ENCODE data around the gene RACK1.
"Not testable (repeated sequence)": the region's sequence is repeated elsewhere in the genome, so short reads cannot be mapped to it uniquely, and the experiment has no call there.

RACK1 gene

DNA sequence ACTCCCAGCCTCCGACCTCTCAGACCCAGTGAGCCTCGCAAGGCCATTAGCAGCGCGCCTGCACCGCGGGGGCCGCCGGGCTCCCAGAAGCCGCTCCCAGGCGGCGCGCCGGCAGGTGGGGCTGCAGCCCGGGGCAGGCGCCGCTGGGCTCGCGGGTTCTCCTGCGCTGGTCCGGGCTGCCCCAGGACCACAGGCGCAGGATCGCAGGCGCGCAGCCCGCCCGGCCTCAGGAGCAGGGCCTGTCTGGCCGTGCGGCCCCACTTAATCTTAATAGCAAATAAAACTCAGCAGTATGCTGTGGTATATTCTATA, 29.7 kb upstream of the RACK1 start:
- not testable (repeated sequence) for H3K36me3 ChIP-seq (ENCODE audit: insufficient read depth, low read length); H3K4me1 ChIP-seq (ENCODE audit: insufficient read depth, low read length); H3K9ac ChIP-seq (ENCODE audit: low read depth, low read length); H3K27ac ChIP-seq (ENCODE audit: low read depth, low read length); H3K9me3 ChIP-seq (ENCODE audit: insufficient read depth, low read depth, low read length); H3K27me3 ChIP-seq (ENCODE audit: insufficient read depth, low read length)
- peak overlapping the region; percentile 46 for H3K4me3 ChIP-seq (ENCODE audit: low read length)
- 88% methylated on average over 27 of the region's 28 CpGs for WGBS

GRCh38 chr5:181271081-181271480, 27.4 kb upstream of the RACK1 start:
- Histone ChIP-seq H3K4me1 (ENCODE audit: insufficient read depth, low read length) (peaks cover 13% of the 10 kb centered on the region), H3K36me3 (ENCODE audit: insufficient read depth, low read length) (no peaks in the 10 kb centered on the region), H3K27me3 (ENCODE audit: insufficient read depth, low read length) (no peaks in the 10 kb centered on the region), H3K9me3 (ENCODE audit: insufficient read depth, low read depth, low read length) (no peaks in the 10 kb centered on the region), H3K4me3 (ENCODE audit: low read length) (no peak overlapping the region), H3K27ac (ENCODE audit: low read depth, low read length) (no peak overlapping the region), H3K9ac (ENCODE audit: low read depth, low read length) (no peak overlapping the region)
- WGBS, result 82% methylated on average over 3 of the region's 3 CpGs

GRCh38 chr5:181267907-181268306, 24.2 kb upstream of the RACK1 start:
- Histone ChIP-seq H3K4me1 (ENCODE audit: insufficient read depth, low read length) (peaks cover 13% of the 10 kb centered on the region), H3K9ac (ENCODE audit: low read depth, low read length) (0 out of 2 replicates have a peak overlapping the region, but pooled peaks have one; percentile 44), H3K27ac (ENCODE audit: low read depth, low read length) (peak overlapping the region; percentile 58; the same call in 1 of the 2 replicates)
- H3K36me3 ChIP-seq (ENCODE audit: insufficient read depth, low read length); H3K27me3 ChIP-seq (ENCODE audit: insufficient read depth, low read length); H3K9me3 ChIP-seq (ENCODE audit: insufficient read depth, low read depth, low read length); H3K4me3 ChIP-seq (ENCODE audit: low read length): not testable (repeated sequence)
- 89% methylated on average over 11 of the region's 12 CpGs for WGBS

DNA sequence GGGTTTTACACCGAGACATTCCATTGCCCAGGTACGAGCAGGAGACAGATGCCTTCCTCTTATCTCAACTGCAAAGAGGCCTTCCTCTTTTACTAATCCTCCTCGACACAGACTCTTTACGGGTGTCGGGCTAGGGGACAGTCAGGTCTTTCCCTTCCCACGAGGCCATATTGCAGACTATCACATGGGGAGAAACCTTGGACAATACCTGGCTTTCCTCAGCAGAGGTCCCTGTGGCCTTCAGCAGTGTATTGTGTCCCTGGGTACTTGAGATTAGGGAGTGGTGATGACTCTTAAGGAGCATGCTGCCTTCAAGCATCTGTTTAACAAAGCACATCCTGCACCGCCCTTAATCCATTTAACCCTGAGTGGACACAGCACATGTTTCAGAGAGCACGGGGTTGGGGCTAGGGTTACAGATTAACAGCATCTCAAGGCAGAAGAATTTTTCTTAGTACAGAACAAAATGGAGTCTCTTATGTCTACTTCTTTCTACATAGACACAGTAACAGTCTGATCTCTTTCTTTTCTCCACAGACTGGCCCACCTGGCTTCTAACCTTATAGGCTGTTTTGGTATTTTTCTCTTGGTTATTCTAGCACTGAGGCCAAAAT, 23.7 kb upstream of the RACK1 start:
- 38% methylated on average over 8 of the region's 8 CpGs for WGBS
- not testable (repeated sequence) for H3K27me3 ChIP-seq (ENCODE audit: insufficient read depth, low read length)

DNA sequence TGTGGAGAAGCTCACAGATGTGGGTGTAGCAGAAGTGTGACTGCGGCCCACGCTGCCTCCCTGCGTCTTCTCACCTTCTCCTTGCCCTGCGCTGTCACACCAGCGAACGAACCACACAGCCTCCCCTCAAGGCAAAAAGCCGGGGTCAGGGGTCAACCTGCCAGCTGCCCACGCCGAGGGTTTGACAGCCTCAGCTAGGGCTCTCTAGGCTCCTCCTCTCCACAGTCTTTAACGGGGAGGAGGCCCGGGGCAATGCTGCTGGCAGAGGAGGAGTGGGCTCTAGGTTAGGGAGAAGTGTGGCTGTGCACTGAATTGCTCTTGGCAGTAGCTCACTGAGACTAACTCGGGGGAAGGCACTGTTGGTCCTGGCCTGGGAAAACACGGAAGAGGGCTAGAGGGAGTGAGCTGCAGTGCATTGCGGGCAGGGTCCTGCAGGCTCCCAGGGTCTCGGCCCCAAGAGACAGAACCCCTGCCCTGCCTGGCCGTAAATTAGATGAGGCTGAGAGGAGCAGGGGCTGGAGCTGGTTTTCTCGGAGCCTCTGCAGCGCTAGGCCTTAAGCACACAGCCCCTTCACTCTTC, 21.5 kb upstream of the RACK1 start:
- no peak overlapping the region for H3K4me3 ChIP-seq (ENCODE audit: low read length)
- WGBS, result 77% methylated on average over 18 of the region's 18 CpGs
- peaks cover 8% of the 10 kb centered on the region for H3K36me3 ChIP-seq (ENCODE audit: insufficient read depth, low read length)
- H3K4me1 ChIP-seq (ENCODE audit: insufficient read depth, low read length), result peaks cover 13% of the 10 kb centered on the region
- no peak overlapping the region for H3K27ac ChIP-seq (ENCODE audit: low read depth, low read length)
- no peak overlapping the region for H3K9ac ChIP-seq (ENCODE audit: low read depth, low read length)
- no peaks in the 10 kb centered on the region for H3K27me3 ChIP-seq (ENCODE audit: insufficient read depth, low read length)
- H3K9me3 ChIP-seq (ENCODE audit: insufficient read depth, low read depth, low read length), result no peaks in the 10 kb centered on the region

More for the DNA sequence above, 23.7 kb upstream of the RACK1 start:
- Histone ChIP-seq H3K4me1 (ENCODE audit: insufficient read depth, low read length) (peaks cover 13% of the 10 kb centered on the region), H3K9ac (ENCODE audit: low read depth, low read length) (0 out of 2 replicates have a peak overlapping the region, but pooled peaks have one; percentile 44), H3K27ac (ENCODE audit: low read depth, low read length) (peak overlapping the region; percentile 58; the same call in 1 of the 2 replicates)
- H3K4me3 ChIP-seq (ENCODE audit: low read length); H3K9me3 ChIP-seq (ENCODE audit: insufficient read depth, low read depth, low read length); H3K36me3 ChIP-seq (ENCODE audit: insufficient read depth, low read length): not testable (repeated sequence)

GRCh38 chr5:181263633-181264032, 19.9 kb upstream of the RACK1 start:
- 94% methylated on average over 5 of the region's 5 CpGs for WGBS
- Histone ChIP-seq H3K27me3 (ENCODE audit: insufficient read depth, low read length) (no peaks in the 10 kb centered on the region), H3K9me3 (ENCODE audit: insufficient read depth, low read depth, low read length) (no peaks in the 10 kb centered on the region), H3K27ac (ENCODE audit: low read depth, low read length) (no peak overlapping the region), H3K9ac (ENCODE audit: low read depth, low read length) (no peak overlapping the region), H3K36me3 (ENCODE audit: insufficient read depth, low read length) (peaks cover 8% of the 10 kb centered on the region), H3K4me1 (ENCODE audit: insufficient read depth, low read length) (peaks cover 23% of the 10 kb centered on the region), H3K4me3 (ENCODE audit: low read length) (no peak overlapping the region)

DNA sequence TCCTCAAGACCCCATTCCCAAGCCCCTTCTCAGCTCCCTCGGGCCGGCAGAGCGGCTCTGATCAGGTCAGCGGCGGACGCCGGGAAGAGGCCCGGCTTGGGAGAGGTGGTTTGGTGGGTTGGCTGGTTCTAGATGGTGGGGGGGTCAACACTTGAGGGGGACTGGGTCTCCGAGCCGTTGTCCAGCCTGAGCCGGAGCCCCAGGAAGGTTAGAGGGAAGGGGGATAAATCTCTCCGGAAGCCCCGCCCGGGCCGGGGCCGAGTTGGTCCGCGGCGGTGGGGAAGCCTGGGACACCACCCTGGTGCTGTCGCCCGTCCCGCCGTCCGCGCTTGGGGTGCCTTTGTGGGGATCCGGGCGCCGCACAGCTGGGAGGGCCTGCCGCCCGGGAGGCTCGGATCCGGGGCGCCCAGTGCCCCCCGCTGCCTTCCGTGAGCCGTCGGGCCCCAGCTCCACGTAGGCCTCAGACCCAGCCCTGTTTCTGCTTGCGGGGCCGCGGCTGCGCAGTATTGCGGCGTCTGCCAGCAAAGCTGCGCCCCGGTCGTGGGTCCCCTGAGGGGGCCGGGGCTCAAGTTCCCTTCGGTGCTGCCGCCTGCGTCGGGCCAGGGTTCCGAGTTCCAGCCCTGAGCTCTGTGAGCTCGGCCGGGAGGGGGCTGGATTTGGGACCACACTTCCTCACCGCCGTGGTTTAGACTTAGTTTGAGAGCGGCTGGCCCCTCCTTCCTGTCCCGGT, 17.8 kb upstream of the RACK1 start:
- peak overlapping the region; percentile 86 for H3K9ac ChIP-seq (ENCODE audit: low read depth, low read length)
- H3K27me3 ChIP-seq (ENCODE audit: insufficient read depth, low read length), result no peaks in the 10 kb centered on the region
- H3K4me3 ChIP-seq (ENCODE audit: low read length), result peak overlapping the region; percentile 97
- peak overlapping the region; percentile 92 for H3K27ac ChIP-seq (ENCODE audit: low read depth, low read length)
- under 1% methylated on average over 59 of the region's 59 CpGs for WGBS
- no peaks in the 10 kb centered on the region for H3K9me3 ChIP-seq (ENCODE audit: insufficient read depth, low read depth, low read length)
- peaks cover 10% of the 10 kb centered on the region for H3K4me1 ChIP-seq (ENCODE audit: insufficient read depth, low read length)
- peaks cover 18% of the 10 kb centered on the region for H3K36me3 ChIP-seq (ENCODE audit: insufficient read depth, low read length)

DNA sequence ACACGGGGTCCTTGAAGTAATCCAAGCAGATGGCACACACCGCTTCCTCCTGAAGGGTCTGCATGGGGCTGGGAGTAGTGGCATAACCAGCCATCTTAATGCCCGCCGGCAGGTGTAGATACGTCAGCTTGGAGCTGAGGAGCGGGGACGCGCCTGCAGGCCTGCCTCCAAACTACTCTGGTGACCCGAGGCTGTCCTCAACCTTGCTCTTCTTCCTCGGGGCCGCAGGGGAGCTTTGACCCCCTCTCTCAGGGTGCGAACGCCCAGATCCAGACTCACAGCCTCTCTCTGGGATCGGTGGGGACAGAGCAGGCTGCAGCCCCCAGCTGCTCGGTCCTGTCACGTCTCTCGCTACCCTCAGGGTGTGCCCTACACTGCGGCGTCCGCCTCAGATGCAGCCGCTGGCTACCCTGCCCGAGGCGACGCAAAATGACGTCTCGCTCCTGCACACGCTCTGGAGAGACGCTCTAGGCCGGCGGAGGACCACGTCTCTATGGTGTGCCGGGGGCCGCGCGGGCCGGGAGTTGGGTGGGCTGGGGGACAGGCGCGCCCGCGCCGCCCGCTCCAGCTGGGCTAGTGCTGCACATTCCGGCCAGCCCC, 17.1 kb upstream of the RACK1 start, which contains the start of gene TRIM52:
Gene TRIM52, minus strand, starts transcription at position 424 of the 600 bp plus-strand sequence. Its CDS starts 330 bp downstream, at position 94.
- Histone ChIP-seq H3K4me1 (ENCODE audit: insufficient read depth, low read length) (peaks cover 10% of the 10 kb centered on the region), H3K27ac (ENCODE audit: low read depth, low read length) (peak within 1 kb of the TSS; percentile 92), H3K27me3 (ENCODE audit: insufficient read depth, low read length) (no peaks in the 10 kb centered on the region), H3K9me3 (ENCODE audit: insufficient read depth, low read depth, low read length) (no peaks in the 10 kb centered on the region), H3K4me3 (ENCODE audit: low read length) (peak within 1 kb of the TSS; percentile 97), H3K36me3 (ENCODE audit: insufficient read depth, low read length) (peaks cover 22% of the 10 kb centered on the region), H3K9ac (ENCODE audit: low read depth, low read length) (peak within 1 kb of the TSS; percentile 86)
- under 1% methylated on average over 43 of the region's 43 CpGs for WGBS

GRCh38 chr5:181259974-181260719, 16.4 kb upstream of the RACK1 start:
- Histone ChIP-seq H3K27ac (ENCODE audit: low read depth, low read length) (peak overlapping the region; percentile 92), H3K4me1 (ENCODE audit: insufficient read depth, low read length) (peaks cover 10% of the 10 kb centered on the region), H3K4me3 (ENCODE audit: low read length) (peak overlapping the region; percentile 97), H3K9me3 (ENCODE audit: insufficient read depth, low read depth, low read length) (no peaks in the 10 kb centered on the region), H3K9ac (ENCODE audit: low read depth, low read length) (peak overlapping the region; percentile 86), H3K27me3 (ENCODE audit: insufficient read depth, low read length) (no peaks in the 10 kb centered on the region), H3K36me3 (ENCODE audit: insufficient read depth, low read length) (peaks cover 29% of the 10 kb centered on the region)
- 5% methylated on average over 26 of the region's 26 CpGs for WGBS

DNA sequence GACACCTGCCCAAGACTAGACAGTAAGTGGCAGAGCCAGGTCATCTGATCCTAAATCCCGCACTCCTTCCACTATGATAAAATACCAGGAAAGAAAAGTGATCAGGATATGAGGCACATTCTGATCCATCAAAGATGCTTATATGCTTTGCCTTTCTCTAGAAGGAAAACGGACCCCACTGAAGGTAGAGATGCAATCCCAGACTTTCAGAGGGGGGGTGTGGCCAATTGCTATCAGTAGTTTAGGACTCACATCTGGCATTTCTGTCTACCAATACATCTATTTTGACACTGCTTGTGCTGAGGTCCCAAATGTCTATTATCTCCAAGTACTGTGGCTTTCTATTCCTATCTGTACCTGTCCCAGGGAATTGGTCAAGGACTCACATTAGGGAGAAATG, 15.6 kb upstream of the RACK1 start:
- Histone ChIP-seq H3K27ac (ENCODE audit: low read depth, low read length) (no peak overlapping the region), H3K27me3 (ENCODE audit: insufficient read depth, low read length) (no peaks in the 10 kb centered on the region), H3K9me3 (ENCODE audit: insufficient read depth, low read depth, low read length) (no peaks in the 10 kb centered on the region), H3K4me1 (ENCODE audit: insufficient read depth, low read length) (peaks cover 10% of the 10 kb centered on the region), H3K36me3 (ENCODE audit: insufficient read depth, low read length) (peaks cover 36% of the 10 kb centered on the region), H3K4me3 (ENCODE audit: low read length) (peak overlapping the region; percentile 97), H3K9ac (ENCODE audit: low read depth, low read length) (peak overlapping the region; percentile 43; the same call in 1 of the 2 replicates)
- 65% methylated on average over 2 of the region's 2 CpGs for WGBS

Measured in HUES64 (cell line).